Medulla oblongata (tissue), 1 donor: ENCODE results near the gene AVL9.
"Not testable (repeated sequence)": the region's sequence is repeated elsewhere in the genome, so short reads cannot be mapped to it uniquely, and the experiment has no call there.

Experiments used
- DNase-seq: peaks from one replicate; pipeline ENCODE4 v3.0.0-alpha.2; 2015; ENCODE audit errors: extremely low spot score

Gene AVL9

GRCh38 chr7:32496052-32496813 lies 944 bp downstream of the AVL9 start:
- no peak for DNase-seq

GRCh38 chr7:32499755-32500154 lies 4.5 kb downstream of the AVL9 start:
- not testable (repeated sequence) for DNase-seq

GRCh38 chr7:32500216-32500615 lies 4.9 kb downstream of the AVL9 start:
- DNase-seq = not testable (repeated sequence)

- peak; percentile 27 for DNase-seq
These were observed 5.6 kb downstream of the AVL9 start for GRCh38 chr7:32500922-32501341.

GRCh38 chr7:32501522-32501921 lies 6.2 kb downstream of the AVL9 start:
- peak; percentile 23 for DNase-seq

GRCh38 chr7:32502728-32503127 lies 7.4 kb downstream of the AVL9 start:
- no peak for DNase-seq

- DNase-seq = no peak
These were observed 11.2 kb downstream of the AVL9 start for GRCh38 chr7:32506266-32507054.

GRCh38 chr7:32507414-32507813 lies 12.1 kb downstream of the AVL9 start:
- DNase-seq = no peak

GRCh38 chr7:32511791-32512190 lies 16.5 kb downstream of the AVL9 start:
- DNase-seq = no peak

- no peak for DNase-seq
These were observed 17.9 kb downstream of the AVL9 start for GRCh38 chr7:32513210-32513609.

GRCh38 chr7:32515890-32516550 lies 20.7 kb downstream of the AVL9 start:
- DNase-seq = no peak

GRCh38 chr7:32516551-32517100 lies 21.3 kb downstream of the AVL9 start:
- DNase-seq = no peak

GRCh38 chr7:32518534-32519140 lies 23.3 kb downstream of the AVL9 start:
- DNase-seq = no peak

GRCh38 chr7:32519763-32520162 lies 24.5 kb downstream of the AVL9 start:
- DNase-seq = no peak

- DNase-seq = no peak
These were observed 27.6 kb downstream of the AVL9 start for GRCh38 chr7:32522746-32523530.

GRCh38 chr7:32524631-32525030 lies 29.3 kb downstream of the AVL9 start:
- DNase-seq = no peak

GRCh38 chr7:32525839-32526238 lies 30.6 kb downstream of the AVL9 start:
- DNase-seq = no peak

- no peak for DNase-seq
These were observed 36.1 kb downstream of the AVL9 start for GRCh38 chr7:32531402-32531801.

- no peak for DNase-seq
These were observed 36.8 kb downstream of the AVL9 start for GRCh38 chr7:32532086-32532485.

GRCh38 chr7:32532716-32533115 lies 37.4 kb downstream of the AVL9 start:
- no peak for DNase-seq
